GM23338 (cell line): ENCODE measurements around the gene KIAA0232. TPM values are rescaled to one million over a fixed set of nuclear protein-coding genes. Genes with fewer than 3 reads are reported as not detected.
"Not testable (repeated sequence)": the region's sequence is repeated elsewhere in the genome, so short reads cannot be mapped to it uniquely, and the experiment has no call there.

Source experiments
- ATAC-seq: fragments of 200-7000 bp; cut with Tn5 transposase; 3 replicates; pipeline ENCODE4 v1.9.1; 2020
- DNase-seq: peaks from one replicate; pipeline ENCODE4 v3.0.0-alpha.2; 2015; ENCODE audit warnings: low spot score
- H2AFZ ChIP-seq: fragments of 200-600 bp; sonication (generic); 2 replicates; pipeline ENCODE4 v1.8.0; 2016; ENCODE audit warnings: antibody characterized with exemption, mild to moderate bottlenecking, moderate library complexity
- H3F3A ChIP-seq: fragments of 200-600 bp; sonication (generic); replicated peaks from 2 replicates; pipeline ENCODE4 v1.8.0; 2017; ENCODE audit warnings: antibody characterized with exemption, mixed run types, low read depth
- H3K27ac ChIP-seq: fragments of 200-600 bp; sonication (generic); 2 replicates; pipeline ENCODE4 v1.6.1; 2016; ENCODE audit warnings: low read depth
- H3K27me3 ChIP-seq: fragments of 200-600 bp; sonication (generic); 2 replicates; pipeline ENCODE4 v1.8.0; 2016; ENCODE audit warnings: mild to moderate bottlenecking, mixed run types, moderate library complexity; ENCODE audit not compliant: insufficient read depth
- H3K36me3 ChIP-seq: fragments of 200-600 bp; sonication (generic); 2 replicates; pipeline ENCODE4 v1.8.0; 2016; ENCODE audit warnings: mild to moderate bottlenecking; ENCODE audit not compliant: insufficient read depth
- H3K4me1 ChIP-seq: fragments of 200-600 bp; sonication (generic); 2 replicates; pipeline ENCODE4 v1.8.0; 2016; ENCODE audit warnings: mild to moderate bottlenecking, moderate library complexity; ENCODE audit not compliant: insufficient read depth
- H3K4me2 ChIP-seq: fragments of 200-600 bp; sonication (generic); 2 replicates; pipeline ENCODE4 v1.7.1; 2017; ENCODE audit warnings: mixed run types
- H3K4me3 ChIP-seq: fragments of 200-600 bp; sonication (generic); 2 replicates; pipeline ENCODE4 v1.6.1; 2016; ENCODE audit warnings: mixed run types
- H3K79me2 ChIP-seq: fragments of 200-600 bp; sonication (generic); replicated peaks from 2 replicates; pipeline ENCODE4 v1.8.0; 2017; ENCODE audit warnings: mild to moderate bottlenecking; ENCODE audit not compliant: insufficient read depth
- H3K9me2 ChIP-seq: fragments of 200-600 bp; sonication (generic); 2 replicates; pipeline ENCODE4 v1.8.0; 2017; ENCODE audit not compliant: insufficient read depth
- H4K20me1 ChIP-seq: fragments of 200-600 bp; sonication (generic); replicated peaks from 2 replicates; pipeline ENCODE4 v1.8.0; 2017; ENCODE audit warnings: mild to moderate bottlenecking; ENCODE audit not compliant: insufficient read depth
- H3K27ac Mint-ChIP-seq: 2 replicates; pipeline ENCODE4 v1.8.0; 2020; ENCODE audit warnings: inconsistent platforms, mild to moderate bottlenecking, moderate library complexity, mixed read lengths
- H3K27me3 Mint-ChIP-seq: 3 replicates; pipeline ENCODE4 v1.8.0; 2022; ENCODE audit warnings: low read depth, mild to moderate bottlenecking, moderate library complexity, mixed read lengths, inconsistent platforms; ENCODE audit not compliant: insufficient read depth, poor library complexity
- H3K36me3 Mint-ChIP-seq: 3 replicates; pipeline ENCODE4 v1.8.0; 2021; ENCODE audit warnings: low read depth, mild to moderate bottlenecking, inconsistent platforms, moderate library complexity, mixed read lengths
- H3K4me1 Mint-ChIP-seq: 3 replicates; pipeline ENCODE4 v1.8.0; 2020; ENCODE audit warnings: mild to moderate bottlenecking, inconsistent platforms, mixed read lengths
- H3K4me3 Mint-ChIP-seq: 3 replicates; pipeline ENCODE4 v1.8.0; 2021; ENCODE audit warnings: moderate library complexity, mild to moderate bottlenecking, inconsistent platforms, mixed read lengths
- H3K9me3 Mint-ChIP-seq: 3 replicates; pipeline ENCODE4 v1.8.0; 2020; ENCODE audit warnings: moderate library complexity, mild to moderate bottlenecking, inconsistent platforms, mixed read lengths
- CREB1 ChIP-seq: fragments of 250-450 bp; sonication (Bioruptor Pico); IDR thresholded peaks from 2 replicates; pipeline ENCODE4 v1.5.0; 2020; ENCODE audit warnings: low read depth, mild to moderate bottlenecking, moderate library complexity
- NANOG ChIP-seq: IDR thresholded peaks from 2 replicates; pipeline ENCODE4 v1.6.1; 2016; ENCODE audit warnings: antibody characterized with exemption, borderline replicate concordance
- polyA plus RNA-seq: library from polyadenylated mRNA; unstranded; fragments of >200 nt; fragmentation: Nextera tagmentation; extraction: Ambion mirVana; gene quantifications from 2 replicates; pipeline ENCODE4 v1.2.1, GENCODE V29; 2016
- total RNA-seq: library from RNA; depleted of rRNA; stranded (reverse); fragments of >200 nt; shearing (Covaris generic); gene quantifications from 2 replicates; pipeline ENCODE4 v1.2.3, GENCODE V29; 2014
- TF ChIP-seq, protein P1 (sequence below): fragments of 250-450 bp; sonication (Bioruptor Pico); IDR thresholded peaks from 2 replicates; pipeline ENCODE4 v1.5.0; 2020; ENCODE audit warnings: mild to moderate bottlenecking, moderate library complexity
- TF ChIP-seq, protein P2 (sequence below), 2 experiments: fragments of 200-600 bp in 1 of 2; sonication (generic) in 1 of 2; conservative IDR thresholded peaks; 2 replicates each; pipeline versions ENCODE4 v1.5.1 to v1.6.1; 2016 to 2017; ENCODE audit warnings: antibody characterized with exemption in 2 of 2, low read depth in 2 of 2, mild to moderate bottlenecking in 2 of 2, moderate library complexity in 1 of 2
- TF ChIP-seq, protein P3 (sequence below): IDR thresholded peaks from one replicate; pipeline ENCODE4 v1.6.1; 2018; ENCODE audit warnings: antibody characterized with exemption; ENCODE audit not compliant: unreplicated experiment

KIAA0232 gene
- total and polyA plus RNA-seq, 2 experiments from 2014 or later = 14.3 to 34.9 TPM

DNA sequence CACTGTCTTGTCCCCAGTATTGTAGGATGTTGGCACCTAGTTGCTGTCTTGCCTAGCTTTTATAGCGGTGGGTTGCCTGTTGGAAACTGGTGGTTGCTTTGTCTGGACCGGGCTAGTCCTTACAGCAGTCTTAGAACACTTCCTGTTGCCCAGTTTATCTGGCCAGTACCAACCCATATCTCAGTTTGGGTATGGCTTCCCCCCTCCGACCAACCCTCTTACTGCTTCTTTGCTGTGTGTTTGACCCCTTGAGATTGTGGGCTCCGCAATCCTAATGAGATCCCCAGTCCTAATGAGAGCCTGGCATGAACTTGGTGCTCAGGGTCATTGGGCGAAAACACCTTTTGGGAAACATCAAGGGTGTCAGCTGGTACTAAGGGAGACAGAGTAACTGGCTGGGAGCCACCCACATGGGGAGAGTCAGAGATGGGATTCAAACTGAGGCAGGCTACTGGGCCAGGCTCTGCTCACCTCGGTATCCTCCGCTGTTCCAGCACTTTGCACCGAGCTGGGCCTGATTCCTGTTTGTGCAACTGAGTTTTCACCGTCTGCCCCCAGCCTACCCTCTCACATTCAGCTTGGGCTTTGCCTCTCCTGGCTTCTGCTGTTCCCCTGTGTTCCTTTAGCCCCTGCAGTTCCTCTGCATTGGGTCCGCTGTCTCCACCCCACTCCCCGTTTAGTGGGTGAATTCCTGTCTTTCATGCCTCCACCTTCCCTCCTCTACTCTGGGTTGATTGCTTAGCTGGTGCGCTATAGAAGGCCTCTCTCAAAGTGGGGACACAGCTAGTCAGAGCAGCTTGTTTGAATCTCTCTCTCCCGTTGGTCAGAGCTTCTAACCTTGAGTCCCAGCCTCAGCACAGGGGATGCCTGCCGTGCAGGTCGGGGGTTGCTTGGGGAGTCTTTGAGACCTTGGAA lies 128.7 kb downstream of the KIAA0232 start:
- H3K36me3 ChIP-seq = no peaks in the 10 kb centered on the region
- H3K4me3 ChIP-seq = peak overlapping the region; percentile 89
- peaks cover 8% of the 10 kb centered on the region; the same call in 1 of the 2 replicates for H3F3A ChIP-seq
- Mint-ChIP-seq H3K36me3 (no peaks in the 10 kb centered on the region), H3K4me1 (peaks cover 30% of the 10 kb centered on the region), H3K9me3 (no peaks in the 10 kb centered on the region), H3K27ac (no peak overlapping the region), H3K27me3 (peaks cover 34% of the 10 kb centered on the region), H3K4me3 (peak overlapping the region; percentile 94)
- peaks cover 9% of the 10 kb centered on the region for H4K20me1 ChIP-seq
- H3K4me1 ChIP-seq = peaks cover 11% of the 10 kb centered on the region
- peaks cover 12% of the 10 kb centered on the region for H3K27me3 ChIP-seq
- H3K79me2 ChIP-seq = peaks cover 37% of the 10 kb centered on the region
- H3K27ac ChIP-seq = no peak overlapping the region
- peak overlapping the region; percentile 98 for H3K4me2 ChIP-seq
- no peak for TF ChIP-seq NANOG
- TF ChIP-seq, protein P1, sequence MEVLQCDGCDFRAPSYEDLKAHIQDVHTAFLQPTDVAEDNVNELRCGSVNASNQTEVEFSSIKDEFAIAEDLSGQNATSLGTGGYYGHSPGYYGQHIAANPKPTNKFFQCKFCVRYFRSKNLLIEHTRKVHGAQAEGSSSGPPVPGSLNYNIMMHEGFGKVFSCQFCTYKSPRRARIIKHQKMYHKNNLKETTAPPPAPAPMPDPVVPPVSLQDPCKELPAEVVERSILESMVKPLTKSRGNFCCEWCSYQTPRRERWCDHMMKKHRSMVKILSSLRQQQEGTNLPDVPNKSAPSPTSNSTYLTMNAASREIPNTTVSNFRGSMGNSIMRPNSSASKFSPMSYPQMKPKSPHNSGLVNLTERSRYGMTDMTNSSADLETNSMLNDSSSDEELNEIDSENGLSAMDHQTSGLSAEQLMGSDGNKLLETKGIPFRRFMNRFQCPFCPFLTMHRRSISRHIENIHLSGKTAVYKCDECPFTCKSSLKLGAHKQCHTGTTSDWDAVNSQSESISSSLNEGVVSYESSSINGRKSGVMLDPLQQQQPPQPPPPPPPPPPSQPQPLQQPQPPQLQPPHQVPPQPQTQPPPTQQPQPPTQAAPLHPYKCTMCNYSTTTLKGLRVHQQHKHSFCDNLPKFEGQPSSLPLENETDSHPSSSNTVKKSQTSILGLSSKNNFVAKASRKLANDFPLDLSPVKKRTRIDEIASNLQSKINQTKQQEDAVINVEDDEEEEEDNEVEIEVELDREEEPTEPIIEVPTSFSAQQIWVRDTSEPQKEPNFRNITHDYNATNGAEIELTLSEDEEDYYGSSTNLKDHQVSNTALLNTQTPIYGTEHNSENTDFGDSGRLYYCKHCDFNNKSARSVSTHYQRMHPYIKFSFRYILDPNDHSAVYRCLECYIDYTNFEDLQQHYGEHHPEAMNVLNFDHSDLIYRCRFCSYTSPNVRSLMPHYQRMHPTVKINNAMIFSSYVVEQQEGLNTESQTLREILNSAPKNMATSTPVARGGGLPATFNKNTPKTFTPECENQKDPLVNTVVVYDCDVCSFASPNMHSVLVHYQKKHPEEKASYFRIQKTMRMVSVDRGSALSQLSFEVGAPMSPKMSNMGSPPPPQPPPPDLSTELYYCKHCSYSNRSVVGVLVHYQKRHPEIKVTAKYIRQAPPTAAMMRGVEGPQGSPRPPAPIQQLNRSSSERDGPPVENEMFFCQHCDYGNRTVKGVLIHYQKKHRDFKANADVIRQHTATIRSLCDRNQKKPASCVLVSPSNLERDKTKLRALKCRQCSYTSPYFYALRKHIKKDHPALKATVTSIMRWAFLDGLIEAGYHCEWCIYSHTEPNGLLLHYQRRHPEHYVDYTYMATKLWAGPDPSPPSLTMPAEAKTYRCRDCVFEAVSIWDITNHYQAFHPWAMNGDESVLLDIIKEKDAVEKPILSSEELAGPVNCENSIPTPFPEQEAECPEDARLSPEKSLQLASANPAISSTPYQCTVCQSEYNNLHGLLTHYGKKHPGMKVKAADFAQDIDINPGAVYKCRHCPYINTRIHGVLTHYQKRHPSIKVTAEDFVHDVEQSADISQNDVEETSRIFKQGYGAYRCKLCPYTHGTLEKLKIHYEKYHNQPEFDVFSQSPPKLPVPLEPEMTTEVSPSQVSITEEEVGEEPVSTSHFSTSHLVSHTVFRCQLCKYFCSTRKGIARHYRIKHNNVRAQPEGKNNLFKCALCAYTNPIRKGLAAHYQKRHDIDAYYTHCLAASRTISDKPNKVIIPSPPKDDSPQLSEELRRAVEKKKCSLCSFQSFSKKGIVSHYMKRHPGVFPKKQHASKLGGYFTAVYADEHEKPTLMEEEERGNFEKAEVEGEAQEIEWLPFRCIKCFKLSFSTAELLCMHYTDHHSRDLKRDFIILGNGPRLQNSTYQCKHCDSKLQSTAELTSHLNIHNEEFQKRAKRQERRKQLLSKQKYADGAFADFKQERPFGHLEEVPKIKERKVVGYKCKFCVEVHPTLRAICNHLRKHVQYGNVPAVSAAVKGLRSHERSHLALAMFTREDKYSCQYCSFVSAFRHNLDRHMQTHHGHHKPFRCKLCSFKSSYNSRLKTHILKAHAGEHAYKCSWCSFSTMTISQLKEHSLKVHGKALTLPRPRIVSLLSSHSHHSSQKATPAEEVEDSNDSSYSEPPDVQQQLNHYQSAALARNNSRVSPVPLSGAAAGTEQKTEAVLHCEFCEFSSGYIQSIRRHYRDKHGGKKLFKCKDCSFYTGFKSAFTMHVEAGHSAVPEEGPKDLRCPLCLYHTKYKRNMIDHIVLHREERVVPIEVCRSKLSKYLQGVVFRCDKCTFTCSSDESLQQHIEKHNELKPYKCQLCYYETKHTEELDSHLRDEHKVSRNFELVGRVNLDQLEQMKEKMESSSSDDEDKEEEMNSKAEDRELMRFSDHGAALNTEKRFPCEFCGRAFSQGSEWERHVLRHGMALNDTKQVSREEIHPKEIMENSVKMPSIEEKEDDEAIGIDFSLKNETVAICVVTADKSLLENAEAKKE = no peak
- TF ChIP-seq, protein P2, sequence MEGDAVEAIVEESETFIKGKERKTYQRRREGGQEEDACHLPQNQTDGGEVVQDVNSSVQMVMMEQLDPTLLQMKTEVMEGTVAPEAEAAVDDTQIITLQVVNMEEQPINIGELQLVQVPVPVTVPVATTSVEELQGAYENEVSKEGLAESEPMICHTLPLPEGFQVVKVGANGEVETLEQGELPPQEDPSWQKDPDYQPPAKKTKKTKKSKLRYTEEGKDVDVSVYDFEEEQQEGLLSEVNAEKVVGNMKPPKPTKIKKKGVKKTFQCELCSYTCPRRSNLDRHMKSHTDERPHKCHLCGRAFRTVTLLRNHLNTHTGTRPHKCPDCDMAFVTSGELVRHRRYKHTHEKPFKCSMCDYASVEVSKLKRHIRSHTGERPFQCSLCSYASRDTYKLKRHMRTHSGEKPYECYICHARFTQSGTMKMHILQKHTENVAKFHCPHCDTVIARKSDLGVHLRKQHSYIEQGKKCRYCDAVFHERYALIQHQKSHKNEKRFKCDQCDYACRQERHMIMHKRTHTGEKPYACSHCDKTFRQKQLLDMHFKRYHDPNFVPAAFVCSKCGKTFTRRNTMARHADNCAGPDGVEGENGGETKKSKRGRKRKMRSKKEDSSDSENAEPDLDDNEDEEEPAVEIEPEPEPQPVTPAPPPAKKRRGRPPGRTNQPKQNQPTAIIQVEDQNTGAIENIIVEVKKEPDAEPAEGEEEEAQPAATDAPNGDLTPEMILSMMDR (conservative IDR thresholded peaks at IDR 0.05; ENCODE audit: low read depth in 2 of 2) = no peak
- TF ChIP-seq, protein P3, sequence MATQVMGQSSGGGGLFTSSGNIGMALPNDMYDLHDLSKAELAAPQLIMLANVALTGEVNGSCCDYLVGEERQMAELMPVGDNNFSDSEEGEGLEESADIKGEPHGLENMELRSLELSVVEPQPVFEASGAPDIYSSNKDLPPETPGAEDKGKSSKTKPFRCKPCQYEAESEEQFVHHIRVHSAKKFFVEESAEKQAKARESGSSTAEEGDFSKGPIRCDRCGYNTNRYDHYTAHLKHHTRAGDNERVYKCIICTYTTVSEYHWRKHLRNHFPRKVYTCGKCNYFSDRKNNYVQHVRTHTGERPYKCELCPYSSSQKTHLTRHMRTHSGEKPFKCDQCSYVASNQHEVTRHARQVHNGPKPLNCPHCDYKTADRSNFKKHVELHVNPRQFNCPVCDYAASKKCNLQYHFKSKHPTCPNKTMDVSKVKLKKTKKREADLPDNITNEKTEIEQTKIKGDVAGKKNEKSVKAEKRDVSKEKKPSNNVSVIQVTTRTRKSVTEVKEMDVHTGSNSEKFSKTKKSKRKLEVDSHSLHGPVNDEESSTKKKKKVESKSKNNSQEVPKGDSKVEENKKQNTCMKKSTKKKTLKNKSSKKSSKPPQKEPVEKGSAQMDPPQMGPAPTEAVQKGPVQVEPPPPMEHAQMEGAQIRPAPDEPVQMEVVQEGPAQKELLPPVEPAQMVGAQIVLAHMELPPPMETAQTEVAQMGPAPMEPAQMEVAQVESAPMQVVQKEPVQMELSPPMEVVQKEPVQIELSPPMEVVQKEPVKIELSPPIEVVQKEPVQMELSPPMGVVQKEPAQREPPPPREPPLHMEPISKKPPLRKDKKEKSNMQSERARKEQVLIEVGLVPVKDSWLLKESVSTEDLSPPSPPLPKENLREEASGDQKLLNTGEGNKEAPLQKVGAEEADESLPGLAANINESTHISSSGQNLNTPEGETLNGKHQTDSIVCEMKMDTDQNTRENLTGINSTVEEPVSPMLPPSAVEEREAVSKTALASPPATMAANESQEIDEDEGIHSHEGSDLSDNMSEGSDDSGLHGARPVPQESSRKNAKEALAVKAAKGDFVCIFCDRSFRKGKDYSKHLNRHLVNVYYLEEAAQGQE = no peak
- TF ChIP-seq CREB1 (CRISPR knock-in tag) = no peak
- no peaks in the 10 kb centered on the region for H3K9me2 ChIP-seq
- ATAC-seq (no peak), DNase-seq (no peak)
- H2AFZ ChIP-seq = no peak overlapping the region

DNA sequence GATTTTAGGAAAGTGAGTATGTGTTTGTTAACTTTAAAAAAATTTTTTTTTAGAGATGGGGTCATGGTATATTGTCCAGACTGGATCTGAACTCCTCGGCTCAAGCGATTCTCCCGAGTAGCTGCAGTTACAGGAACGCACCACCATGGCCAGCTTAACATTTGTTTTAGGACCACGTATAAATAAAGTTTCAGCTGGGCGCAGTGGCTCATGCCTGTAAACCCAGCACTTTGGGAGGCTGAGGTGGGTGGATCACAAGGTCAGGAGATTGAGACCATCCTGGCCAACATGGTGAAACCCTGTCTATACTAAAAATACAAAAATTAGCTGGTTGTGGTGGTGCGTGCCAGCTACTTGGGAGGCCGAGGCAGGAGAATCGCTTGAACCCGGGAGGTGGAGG lies 129.4 kb downstream of the KIAA0232 start:
- H3K4me3 Mint-ChIP-seq, H3K4me3 ChIP-seq, H3K9me3 Mint-ChIP-seq, ATAC-seq, H3K4me2 ChIP-seq, DNase-seq, H2AFZ ChIP-seq, H4K20me1 ChIP-seq, H3K9me2 ChIP-seq, H3F3A ChIP-seq, H3K27ac Mint-ChIP-seq, H3K36me3 Mint-ChIP-seq, H3K27ac ChIP-seq, H3K36me3 ChIP-seq: not testable (repeated sequence)
- Mint-ChIP-seq H3K4me1 (peaks cover 37% of the 10 kb centered on the region), H3K27me3 (peaks cover 34% of the 10 kb centered on the region)
- Histone ChIP-seq H3K4me1 (peaks cover 11% of the 10 kb centered on the region), H3K27me3 (peaks cover 12% of the 10 kb centered on the region), H3K79me2 (peaks cover 37% of the 10 kb centered on the region)
